ENCODE measurements around the gene CCDC78.
"Not testable (repeated sequence)": the region's sequence is repeated elsewhere in the genome, so short reads cannot be mapped to it uniquely, and the experiment has no call there.

The CCDC78 gene

GRCh38 chr16:764184-764750 is 38.0 kb upstream of the CCDC78 start:
- Mint-ChIP-seq H3K9me3 (no peaks in the 10 kb centered on the region), H3K4me1 (no peaks in the 10 kb centered on the region), H3K27ac (no peak overlapping the region), H3K27me3 (no peaks in the 10 kb centered on the region), H3K4me3 (no peak overlapping the region)
- DNase-seq = no peak
- no peak for ATAC-seq

- H3K4me3 Mint-ChIP-seq = no peak overlapping the region
- DNase-seq (no peak), ATAC-seq (no peak)
- H3K4me1 Mint-ChIP-seq = no peaks in the 10 kb centered on the region
- no peaks in the 10 kb centered on the region for H3K27me3 Mint-ChIP-seq
- H3K27ac Mint-ChIP-seq = no peak overlapping the region
- H3K9me3 Mint-ChIP-seq = no peaks in the 10 kb centered on the region
These were observed 37.3 kb upstream of the CCDC78 start for GRCh38 chr16:763369-764183.

GRCh38 chr16:762595-763268 is 36.5 kb upstream of the CCDC78 start:
- Mint-ChIP-seq H3K9me3 (no peaks in the 10 kb centered on the region), H3K4me1 (peaks cover 1% of the 10 kb centered on the region), H3K27ac (no peak overlapping the region), H3K4me3 (no peak overlapping the region), H3K27me3 (peaks cover 4% of the 10 kb centered on the region)
- no peak for DNase-seq
- no peak for ATAC-seq

- Mint-ChIP-seq H3K27ac (no peak overlapping the region), H3K27me3 (peaks cover 13% of the 10 kb centered on the region), H3K9me3 (no peaks in the 10 kb centered on the region), H3K4me1 (peaks cover 6% of the 10 kb centered on the region), H3K4me3 (no peak overlapping the region)
- DNase-seq = no peak
- ATAC-seq = no peak
These were observed 35.6 kb upstream of the CCDC78 start for GRCh38 chr16:761625-762513.

GRCh38 chr16:760545-761343 is 34.5 kb upstream of the CCDC78 start, which contains the start of gene MSLN:
Gene MSLN, plus strand, starts transcription at chr16:760734. Its CDS starts 1,947 bp downstream, at chr16:762681.
- H3K4me3 Mint-ChIP-seq = no peak within 1 kb of the TSS
- DNase-seq (no peak), ATAC-seq (no peak)
- peaks cover 6% of the 10 kb centered on the region for H3K4me1 Mint-ChIP-seq
- H3K9me3 Mint-ChIP-seq = no peaks in the 10 kb centered on the region
- peaks cover 20% of the 10 kb centered on the region for H3K27me3 Mint-ChIP-seq
- H3K27ac Mint-ChIP-seq = no peak within 1 kb of the TSS

- Mint-ChIP-seq H3K9me3 (no peaks in the 10 kb centered on the region), H3K4me3 (no peak overlapping the region), H3K27ac (no peak overlapping the region), H3K4me1 (peaks cover 6% of the 10 kb centered on the region), H3K27me3 (peaks cover 20% of the 10 kb centered on the region)
- ATAC-seq (no peak), DNase-seq (no peak)
These were observed 33.8 kb upstream of the CCDC78 start for GRCh38 chr16:760065-760464.

GRCh38 chr16:759110-759910 is 33.1 kb upstream of the CCDC78 start:
- Mint-ChIP-seq H3K4me1 (peaks cover 6% of the 10 kb centered on the region), H3K27ac (no peak overlapping the region), H3K9me3 (no peaks in the 10 kb centered on the region), H3K27me3 (peaks cover 20% of the 10 kb centered on the region), H3K4me3 (no peak overlapping the region)
- ATAC-seq (no peak), DNase-seq (no peak)

- Mint-ChIP-seq H3K27ac (no peak overlapping the region), H3K9me3 (no peaks in the 10 kb centered on the region), H3K4me1 (peaks cover 6% of the 10 kb centered on the region), H3K27me3 (peaks cover 20% of the 10 kb centered on the region), H3K4me3 (no peak overlapping the region)
- ATAC-seq = no peak
- no peak for DNase-seq
These were observed 30.2 kb upstream of the CCDC78 start for GRCh38 chr16:756428-756827.

GRCh38 chr16:754656-755055 is 28.4 kb upstream of the CCDC78 start:
- no peak overlapping the region for H3K4me3 Mint-ChIP-seq
- no peak overlapping the region for H3K27ac Mint-ChIP-seq

GRCh38 chr16:754121-754607 is 27.9 kb upstream of the CCDC78 start:
- not testable (repeated sequence) for H3K27ac Mint-ChIP-seq

More at GRCh38 chr16:754656-755055, 28.4 kb upstream of the CCDC78 start:
- H3K9me3 Mint-ChIP-seq = no peaks in the 10 kb centered on the region
- peaks cover 20% of the 10 kb centered on the region for H3K27me3 Mint-ChIP-seq
- ATAC-seq (no peak), DNase-seq (no peak)
- peaks cover 6% of the 10 kb centered on the region for H3K4me1 Mint-ChIP-seq

GRCh38 chr16:752007-752312 is 25.7 kb upstream of the CCDC78 start:
- DNase-seq = no peak
- Mint-ChIP-seq H3K27ac (no peak overlapping the region), H3K4me3 (no peak overlapping the region), H3K4me1 (no peaks in the 10 kb centered on the region), H3K27me3 (peaks cover 8% of the 10 kb centered on the region), H3K9me3 (no peaks in the 10 kb centered on the region)
- no peak for ATAC-seq

More at GRCh38 chr16:754121-754607, 27.9 kb upstream of the CCDC78 start:
- H3K9me3 Mint-ChIP-seq, H3K4me1 Mint-ChIP-seq, H3K4me3 Mint-ChIP-seq, ATAC-seq, DNase-seq: not testable (repeated sequence)
- peaks cover 20% of the 10 kb centered on the region for H3K27me3 Mint-ChIP-seq

GRCh38 chr16:751152-752006 is 25.1 kb upstream of the CCDC78 start:
- H3K27me3 Mint-ChIP-seq = peaks cover 2% of the 10 kb centered on the region
- H3K4me1 Mint-ChIP-seq = no peaks in the 10 kb centered on the region
- no peak overlapping the region for H3K27ac Mint-ChIP-seq
- ATAC-seq = no peak
- no peaks in the 10 kb centered on the region for H3K9me3 Mint-ChIP-seq
- no peak for DNase-seq
- H3K4me3 Mint-ChIP-seq = no peak overlapping the region

GRCh38 chr16:750485-750884 is 24.2 kb upstream of the CCDC78 start:
- no peak overlapping the region for H3K27ac Mint-ChIP-seq
- no peak overlapping the region for H3K4me3 Mint-ChIP-seq
- H3K27me3 Mint-ChIP-seq = no peaks in the 10 kb centered on the region
- H3K4me1 Mint-ChIP-seq = no peaks in the 10 kb centered on the region
- no peaks in the 10 kb centered on the region for H3K9me3 Mint-ChIP-seq
- ATAC-seq = no peak
- no peak for DNase-seq

Data from stimulated activated naive CD8-positive, alpha-beta T cell treated with anti-CD3 and anti-CD28 coated beads, Interleukin-15, amount 100 ng/mL, for 72 hours (primary cell).